ENCODE measurements around the gene CLTCL1.

DNA sequence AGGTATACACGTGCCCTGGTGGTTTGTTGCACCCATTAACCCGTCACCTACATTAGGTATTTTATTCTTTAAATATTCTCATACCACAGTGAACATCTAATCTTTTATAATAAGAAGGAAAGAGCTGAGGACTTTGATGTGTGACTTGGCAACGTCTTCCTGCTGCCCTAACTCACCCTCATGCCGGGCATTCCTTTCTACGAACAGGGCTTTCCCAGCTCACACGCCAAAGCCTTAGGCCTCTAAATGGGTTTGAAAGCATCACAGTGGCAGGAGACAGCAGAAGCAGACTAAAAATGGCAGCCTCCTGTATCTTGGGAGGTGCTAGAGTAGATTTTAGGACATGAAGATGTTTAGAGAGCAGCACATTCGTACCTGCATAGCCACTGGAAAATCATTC lies 52.6 kb downstream of the CLTCL1 start:
- TF ChIP-seq, protein P1, sequence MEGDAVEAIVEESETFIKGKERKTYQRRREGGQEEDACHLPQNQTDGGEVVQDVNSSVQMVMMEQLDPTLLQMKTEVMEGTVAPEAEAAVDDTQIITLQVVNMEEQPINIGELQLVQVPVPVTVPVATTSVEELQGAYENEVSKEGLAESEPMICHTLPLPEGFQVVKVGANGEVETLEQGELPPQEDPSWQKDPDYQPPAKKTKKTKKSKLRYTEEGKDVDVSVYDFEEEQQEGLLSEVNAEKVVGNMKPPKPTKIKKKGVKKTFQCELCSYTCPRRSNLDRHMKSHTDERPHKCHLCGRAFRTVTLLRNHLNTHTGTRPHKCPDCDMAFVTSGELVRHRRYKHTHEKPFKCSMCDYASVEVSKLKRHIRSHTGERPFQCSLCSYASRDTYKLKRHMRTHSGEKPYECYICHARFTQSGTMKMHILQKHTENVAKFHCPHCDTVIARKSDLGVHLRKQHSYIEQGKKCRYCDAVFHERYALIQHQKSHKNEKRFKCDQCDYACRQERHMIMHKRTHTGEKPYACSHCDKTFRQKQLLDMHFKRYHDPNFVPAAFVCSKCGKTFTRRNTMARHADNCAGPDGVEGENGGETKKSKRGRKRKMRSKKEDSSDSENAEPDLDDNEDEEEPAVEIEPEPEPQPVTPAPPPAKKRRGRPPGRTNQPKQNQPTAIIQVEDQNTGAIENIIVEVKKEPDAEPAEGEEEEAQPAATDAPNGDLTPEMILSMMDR (IDR thresholded peaks at IDR 0.05 in 8 of 11, conservative IDR thresholded peaks at IDR 0.05 in 3 of 11): no peak
- no peak for TF ChIP-seq POLR2A (IDR thresholded peaks at IDR 0.05)
- TF ChIP-seq POLR2AphosphoS5 (IDR thresholded peaks at IDR 0.05): no peak
